ENCODE results near the gene C20orf144.

Gene C20orf144

DNA sequence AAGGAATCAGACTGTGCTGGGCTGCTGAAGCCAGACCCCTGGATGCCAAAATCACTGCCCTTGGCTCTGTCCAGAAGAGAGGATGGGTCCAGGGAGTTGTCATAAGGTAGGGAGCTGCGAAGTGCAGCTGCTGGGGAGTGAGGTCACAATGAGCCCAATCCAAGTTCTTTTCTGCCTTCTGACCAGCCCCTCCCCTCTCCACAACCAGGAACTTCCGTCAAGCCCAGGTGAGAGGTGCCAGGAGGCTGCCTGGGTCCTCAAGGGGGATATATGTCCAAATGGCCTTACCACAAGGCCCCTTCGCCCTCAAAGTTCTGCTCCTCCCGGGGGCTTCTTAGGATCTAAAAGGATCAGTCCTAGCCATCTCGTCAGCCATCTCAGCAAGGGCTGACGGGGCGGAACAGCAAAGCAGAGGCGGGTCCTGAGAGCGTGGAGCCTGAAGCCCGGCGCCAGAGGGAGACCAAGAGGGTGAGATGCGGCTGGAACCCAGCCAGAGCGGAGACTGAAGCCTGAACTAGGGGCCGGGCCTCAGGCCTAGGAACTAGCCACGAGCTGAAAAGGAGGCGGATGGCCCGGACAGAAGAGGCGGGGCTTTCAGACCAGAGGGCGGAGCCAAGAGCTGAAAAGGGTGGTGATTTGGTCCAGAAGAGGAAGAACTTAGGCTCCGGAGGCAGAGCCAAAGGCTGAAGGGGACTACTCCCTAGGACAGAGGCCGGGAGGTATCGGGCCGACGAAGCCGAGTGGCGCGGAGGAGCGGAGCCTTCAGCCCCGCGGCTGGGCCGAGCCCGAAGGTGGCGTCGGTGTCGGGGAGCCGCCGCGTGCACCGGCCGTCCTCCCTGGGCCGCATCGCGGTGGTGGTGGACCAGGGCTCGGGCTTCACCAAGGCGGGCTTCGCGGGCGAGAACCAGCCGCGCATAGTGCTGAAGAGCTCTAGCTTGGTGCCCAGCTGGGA, 4.4 kb downstream of the C20orf144 start, which contains the start of gene ACTL10:
TSS of gene ACTL10 (plus strand) at position 651 of the 952 bp plus-strand sequence. CDS start 555 bp downstream, outside the sequence.
- peak; percentile 96 for DNase-seq

DNA sequence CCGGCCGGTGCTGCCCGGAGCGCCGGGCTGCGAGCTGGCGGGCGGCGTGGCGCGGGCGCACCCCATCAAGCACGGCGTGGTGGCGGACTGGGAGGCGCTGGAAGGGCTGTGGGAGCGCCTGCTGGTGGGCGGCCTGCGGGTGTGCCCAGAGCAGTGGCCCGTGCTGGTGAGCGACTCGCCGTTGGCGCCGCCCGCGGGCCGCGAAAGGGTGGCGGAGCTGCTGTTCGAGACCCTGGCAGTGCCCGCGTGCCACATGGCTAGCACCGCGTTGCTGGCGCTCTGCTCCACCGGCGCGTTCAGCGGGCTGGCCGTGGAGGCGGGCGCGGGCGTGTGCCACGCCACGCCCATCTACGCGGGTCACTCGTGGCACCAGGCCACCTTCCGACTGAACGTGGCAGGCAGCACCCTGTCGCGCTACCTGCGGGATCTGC, 5.1 kb downstream of the C20orf144 start:
- DNase-seq, result no peak

DNA sequence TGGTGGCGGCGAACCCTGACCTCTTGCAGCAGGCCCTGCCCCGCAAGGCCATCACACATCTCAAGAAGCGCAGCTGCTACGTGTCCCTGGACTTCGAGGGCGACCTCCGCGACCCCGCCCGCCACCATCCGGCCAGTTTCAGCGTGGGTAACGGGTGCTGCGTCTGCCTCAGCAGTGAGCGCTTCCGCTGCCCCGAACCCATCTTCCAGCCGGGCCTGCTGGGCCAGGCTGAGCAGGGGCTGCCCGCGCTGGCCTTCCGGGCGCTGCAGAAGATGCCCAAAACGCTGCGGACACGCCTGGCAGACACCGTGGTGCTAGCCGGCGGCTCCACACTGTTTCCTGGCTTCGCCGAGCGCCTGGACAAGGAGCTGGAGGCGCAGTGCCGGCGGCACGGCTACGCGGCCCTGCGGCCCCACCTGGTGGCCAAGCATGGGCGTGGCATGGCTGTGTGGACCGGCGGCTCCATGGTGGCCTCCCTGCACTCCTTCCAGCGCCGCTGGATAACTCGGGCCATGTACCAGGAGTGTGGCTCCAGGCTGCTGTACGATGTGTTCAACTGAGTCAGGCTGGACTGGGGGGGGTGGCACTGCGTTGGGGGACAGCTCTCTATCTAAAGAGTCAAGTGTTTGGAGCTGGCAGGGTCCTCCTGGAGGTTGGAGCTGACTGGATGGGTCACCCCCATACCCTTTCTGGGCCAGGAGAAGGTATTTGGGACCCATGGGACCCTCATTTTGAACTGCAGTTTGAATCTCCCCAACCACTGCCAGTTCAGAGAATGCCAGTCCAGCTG, 5.7 kb downstream of the C20orf144 start:
- peak; percentile 65 for DNase-seq

DNA sequence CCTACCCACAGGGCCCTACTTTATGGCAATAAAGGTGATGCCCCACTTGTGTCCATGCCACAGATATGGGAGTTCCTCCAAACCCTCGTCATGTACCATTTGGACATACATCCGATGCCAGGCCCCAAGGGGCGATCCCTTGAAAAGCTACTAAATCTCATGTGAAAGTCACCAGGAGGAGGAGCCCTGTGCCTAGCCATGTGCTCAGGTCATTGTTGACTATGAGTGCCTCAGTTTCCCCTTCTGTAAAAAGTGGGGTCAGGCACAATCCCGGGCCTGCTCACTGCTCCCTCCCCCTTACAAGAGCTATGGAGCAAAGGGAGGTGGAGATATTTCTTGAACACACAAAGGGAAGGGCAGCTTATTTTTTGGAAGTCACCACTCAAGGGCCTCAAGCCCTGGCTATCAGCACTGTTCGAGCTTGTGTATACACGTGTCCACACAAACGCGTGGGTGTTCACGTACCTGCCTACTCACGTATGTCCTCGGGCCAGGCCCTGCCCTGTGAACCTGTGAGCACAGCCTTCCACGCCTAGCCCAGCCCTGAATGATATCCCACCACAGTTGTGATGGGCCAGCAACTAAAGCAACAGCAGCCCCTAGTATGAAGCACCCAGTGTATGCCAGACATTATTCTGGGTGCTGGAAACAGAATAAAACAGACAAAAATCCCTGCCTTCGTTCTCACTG, 6.5 kb downstream of the C20orf144 start:
- no peak for DNase-seq

DNA sequence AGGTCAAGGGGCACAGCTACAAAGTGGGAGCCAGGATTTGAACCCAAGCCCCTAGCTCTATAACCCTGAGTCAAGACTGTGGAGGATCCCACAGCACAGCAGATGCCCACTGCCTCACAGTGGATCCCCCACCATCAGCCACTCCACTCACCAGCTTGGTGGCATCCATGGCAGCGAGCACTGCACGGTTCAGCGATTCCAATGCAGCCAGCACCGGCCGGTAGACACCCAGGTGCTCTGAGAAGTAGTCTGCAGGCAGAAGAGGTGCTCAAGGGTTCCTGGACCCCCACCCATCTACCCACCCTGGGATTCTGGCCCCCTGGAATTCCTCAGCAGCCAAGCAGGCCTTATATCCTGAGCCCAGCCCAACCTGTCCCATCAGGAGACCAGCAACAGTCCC, 7.1 kb downstream of the C20orf144 start:
- no peak for DNase-seq

DNA sequence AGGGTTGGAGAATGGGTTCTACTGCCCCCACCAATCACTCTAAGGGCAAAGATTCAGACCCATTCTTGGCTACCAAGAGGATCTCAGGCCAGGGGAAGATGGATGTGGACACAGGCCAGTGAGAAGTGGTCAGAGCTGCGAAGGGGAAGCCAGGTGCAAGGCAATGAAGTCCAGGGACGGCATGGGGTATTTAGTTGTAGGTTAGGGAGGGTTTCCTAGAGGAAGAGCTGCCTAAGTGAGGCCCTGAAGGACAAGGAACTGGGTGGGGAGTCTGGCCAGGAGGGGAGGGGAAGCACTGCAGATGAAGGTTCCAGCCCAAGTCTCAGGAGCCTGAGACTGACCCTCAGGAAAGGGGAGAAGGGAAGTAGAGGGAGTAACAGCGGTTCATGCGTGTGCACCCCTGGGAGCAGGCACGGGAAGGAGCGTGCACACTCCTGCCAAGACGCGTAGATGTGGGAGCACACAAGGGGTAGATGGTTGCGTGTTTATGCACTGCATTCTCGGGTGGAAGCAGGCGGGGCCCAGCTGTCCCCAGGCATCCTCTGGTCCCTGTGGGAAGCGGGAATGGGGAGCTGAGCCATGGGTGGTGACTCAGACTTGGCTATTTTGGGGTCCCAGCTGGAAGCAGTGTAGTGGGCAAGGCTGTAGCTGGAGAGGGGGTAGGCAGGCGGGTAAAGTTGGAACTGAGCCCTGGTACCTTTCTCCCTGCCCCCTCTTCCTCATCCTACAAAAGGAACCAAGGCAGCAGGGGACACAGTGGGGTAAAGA, 7.9 kb downstream of the C20orf144 start:
- no peak for DNase-seq

DNA sequence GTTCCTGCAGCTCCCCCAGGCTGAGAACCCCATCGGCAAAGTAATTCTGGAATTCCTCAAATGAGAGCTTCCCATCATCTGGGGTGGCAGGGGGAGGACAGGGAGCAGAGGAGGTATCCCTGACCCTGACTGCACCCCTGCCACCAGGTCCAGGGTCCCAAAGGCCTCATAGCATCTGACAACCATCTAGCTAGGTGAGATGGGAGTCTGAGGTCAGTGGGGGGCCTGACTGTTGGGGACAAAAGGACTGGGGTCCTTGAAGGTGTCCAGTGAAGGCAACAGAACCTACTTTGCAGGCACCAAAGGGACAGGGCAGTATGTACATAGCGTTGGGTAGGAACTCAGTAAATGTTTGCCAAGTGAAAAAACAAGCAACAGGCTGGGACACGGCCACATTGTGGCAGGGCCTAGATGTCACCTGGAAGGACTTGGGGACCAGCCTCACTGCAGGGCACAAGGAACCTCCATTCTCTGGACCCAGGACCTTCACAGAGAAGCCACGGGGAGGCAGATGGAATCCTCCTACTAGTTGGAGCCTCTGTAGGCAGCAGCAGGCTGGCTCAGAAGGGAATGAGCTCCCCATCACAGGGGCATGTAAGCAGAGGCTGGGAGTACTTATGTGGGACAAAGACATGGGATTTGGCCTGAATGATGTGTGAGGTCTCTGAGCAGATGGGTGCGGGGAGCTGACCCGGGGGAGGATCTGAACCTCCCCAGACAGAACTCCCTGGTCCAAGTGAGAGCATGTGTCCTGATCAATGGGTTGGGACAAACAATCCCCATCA, 8.8 kb downstream of the C20orf144 start:
- no peak for DNase-seq

DNA sequence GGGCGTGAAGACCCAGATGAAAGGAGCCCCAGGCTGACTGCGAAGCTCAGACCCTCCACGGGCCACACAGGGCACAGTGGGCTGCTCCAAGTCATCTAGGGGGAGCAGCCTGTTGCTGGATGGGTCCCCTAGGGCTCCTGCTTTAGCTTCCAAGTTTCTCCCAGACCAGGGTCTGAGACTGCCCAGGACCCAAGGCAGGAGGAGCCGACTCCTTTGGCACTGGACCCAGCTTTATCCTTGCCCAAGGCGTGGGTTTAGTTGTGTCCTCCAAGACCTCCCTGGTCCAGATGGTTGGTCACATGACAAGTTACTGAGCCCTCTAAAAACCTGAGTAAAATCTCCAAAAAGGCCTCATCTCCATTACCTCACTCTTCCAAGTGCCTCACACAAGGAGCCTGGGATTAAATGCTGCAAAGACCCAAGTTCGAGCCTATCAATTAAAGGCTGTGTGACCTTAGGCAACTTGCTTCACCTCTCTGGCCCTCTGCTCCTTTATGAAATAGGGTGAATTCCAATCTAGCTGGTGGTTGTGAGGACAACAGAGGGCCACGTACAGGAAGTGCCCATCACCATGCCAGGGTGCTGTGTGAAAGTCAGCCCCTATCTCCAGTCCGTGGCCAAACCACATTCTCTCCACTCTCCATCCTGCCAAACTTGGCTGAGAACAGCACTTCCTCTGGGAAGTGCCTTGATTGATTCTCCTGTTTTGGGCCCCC, 9.6 kb downstream of the C20orf144 start:
- DNase-seq, result no peak

DNA sequence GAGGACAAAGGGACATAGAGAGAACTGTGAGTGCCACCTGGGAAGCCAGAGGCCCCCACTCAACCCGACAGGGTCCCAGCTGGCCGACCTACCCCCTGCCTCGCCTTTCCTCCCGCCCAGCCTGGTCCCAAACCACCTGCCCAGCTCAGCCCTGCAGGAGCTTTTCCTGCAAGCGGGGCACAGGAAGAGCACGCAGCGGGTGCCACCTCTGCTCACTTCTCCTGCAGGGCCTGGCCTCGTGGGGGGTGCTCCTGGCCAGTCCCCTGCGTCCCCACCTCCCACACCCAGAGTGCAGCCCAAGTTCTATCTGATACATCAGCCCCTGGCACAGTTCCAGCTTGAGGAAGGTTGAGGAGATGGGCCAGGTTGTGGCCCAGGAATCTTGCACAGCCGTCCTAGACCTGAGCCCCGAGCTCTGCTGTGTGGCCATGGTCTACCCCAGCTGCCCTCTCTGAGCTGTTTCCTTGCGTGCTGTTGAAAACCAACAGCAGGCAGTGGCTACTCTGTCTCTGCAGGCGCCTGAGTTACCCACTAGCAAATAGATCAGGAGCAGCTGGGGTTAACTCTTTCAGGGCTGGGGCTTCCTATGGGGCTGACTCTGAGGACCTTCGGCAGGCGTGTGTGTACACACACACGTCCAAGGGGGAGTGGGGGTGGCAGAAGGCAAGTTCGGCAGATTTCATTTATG, 10.4 kb downstream of the C20orf144 start:
- DNase-seq, result no peak

DNA sequence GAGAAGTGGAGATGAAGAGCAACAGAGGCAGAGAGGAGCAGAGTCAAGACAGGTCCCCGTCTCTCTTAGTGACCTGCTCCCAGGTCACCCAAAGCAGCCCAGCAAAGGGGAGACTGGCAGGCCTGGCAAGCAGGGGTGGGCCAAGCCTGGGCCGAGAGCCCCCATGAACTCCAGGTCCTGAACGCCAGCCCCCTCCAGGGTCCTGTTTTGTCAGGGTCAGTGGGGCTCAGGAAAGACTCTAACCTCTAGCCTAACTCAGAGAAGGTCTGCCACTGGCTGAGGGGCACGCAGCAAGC, 10.9 kb downstream of the C20orf144 start:
- DNase-seq, result no peak

DNA sequence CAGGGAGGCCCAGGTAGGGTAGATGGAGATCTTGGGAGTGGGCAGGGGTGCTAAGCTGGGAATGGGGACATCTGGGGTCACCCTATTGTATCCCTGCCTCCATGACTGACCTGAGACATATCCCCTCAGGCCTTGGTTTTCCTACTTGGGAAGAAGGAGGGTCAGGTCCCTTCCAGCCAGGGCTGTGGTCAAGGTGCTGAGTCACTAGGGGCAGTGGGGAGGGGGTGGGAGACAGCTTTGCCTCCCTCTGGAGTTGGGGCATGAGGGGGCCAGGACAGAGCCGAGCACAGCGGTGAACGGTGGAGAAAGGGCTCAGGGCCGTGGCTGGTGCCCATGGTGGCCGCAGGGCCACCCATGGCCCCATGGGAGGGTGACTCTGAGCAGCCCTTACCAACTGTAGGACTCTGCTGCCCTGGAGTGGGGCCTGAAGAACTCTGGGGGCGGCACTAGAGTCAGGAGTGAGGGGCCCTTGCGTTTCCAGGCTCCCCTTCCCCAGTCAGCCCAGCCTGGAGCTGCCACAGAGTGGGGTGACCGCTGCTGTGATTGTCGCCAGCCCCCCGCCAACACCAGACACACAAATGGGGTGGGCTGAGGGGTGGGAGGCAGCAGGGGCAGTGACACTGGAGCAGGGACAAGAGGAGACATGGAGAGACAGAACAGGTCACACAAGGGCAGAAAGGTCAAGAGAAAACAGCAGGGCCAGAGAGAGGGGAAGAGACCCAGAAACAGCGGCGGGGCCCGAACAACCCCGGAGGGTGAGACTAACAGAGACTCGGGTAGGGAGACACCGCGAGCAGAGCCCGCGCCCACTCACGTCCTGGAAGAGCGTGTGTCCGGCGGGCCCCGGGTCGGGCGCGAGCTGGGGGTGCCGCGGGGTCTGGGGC, 11.5 kb downstream of the C20orf144 start:
- DNase-seq, result no peak

DNA sequence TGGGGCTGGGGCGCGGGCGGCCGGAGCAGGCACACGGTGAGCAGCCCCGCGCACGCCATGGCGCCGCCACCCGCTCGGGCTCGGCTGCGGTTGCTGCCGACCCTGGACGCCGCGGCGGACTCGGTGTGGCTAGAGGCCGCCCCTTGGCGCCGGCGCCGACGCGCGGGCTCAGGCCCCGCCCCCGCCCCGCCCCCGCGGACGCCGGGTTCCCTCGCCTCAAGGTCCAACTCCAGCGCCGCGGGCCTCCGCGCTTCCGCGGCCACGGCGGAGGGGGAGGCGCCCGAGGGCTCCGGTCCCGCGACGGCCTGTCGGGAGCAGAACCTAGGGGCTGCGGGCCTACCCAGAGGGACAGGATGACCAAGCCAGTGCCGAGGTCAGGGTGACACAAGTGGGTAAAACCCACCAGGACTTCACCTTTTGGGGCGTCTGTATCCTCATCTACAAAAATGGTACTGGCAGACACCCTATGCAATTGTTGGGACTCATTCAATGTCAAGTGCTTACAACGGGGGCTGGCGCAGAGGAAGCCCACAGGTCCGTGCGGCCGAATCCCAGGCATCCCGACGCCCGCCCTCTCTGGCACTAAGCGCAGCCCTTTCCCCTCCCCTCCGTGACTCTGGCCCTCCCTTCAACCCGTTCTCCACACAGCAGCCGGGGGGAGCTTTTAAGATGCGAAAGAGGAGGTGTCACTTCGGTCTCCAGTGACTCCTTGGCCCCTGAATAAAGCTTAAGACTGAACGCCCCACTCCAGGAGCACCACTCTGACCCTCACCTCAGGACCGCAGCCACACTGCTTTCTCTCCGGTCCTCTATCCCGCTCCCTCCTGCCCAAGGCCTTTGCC, 12.4 kb downstream of the C20orf144 start, which contains the start of gene NECAB3:
TSS of gene NECAB3 (minus strand) at position 135 of the 842 bp plus-strand sequence. CDS start at position 59, 76 bp downstream.
- peak; percentile 30 for DNase-seq

DNA sequence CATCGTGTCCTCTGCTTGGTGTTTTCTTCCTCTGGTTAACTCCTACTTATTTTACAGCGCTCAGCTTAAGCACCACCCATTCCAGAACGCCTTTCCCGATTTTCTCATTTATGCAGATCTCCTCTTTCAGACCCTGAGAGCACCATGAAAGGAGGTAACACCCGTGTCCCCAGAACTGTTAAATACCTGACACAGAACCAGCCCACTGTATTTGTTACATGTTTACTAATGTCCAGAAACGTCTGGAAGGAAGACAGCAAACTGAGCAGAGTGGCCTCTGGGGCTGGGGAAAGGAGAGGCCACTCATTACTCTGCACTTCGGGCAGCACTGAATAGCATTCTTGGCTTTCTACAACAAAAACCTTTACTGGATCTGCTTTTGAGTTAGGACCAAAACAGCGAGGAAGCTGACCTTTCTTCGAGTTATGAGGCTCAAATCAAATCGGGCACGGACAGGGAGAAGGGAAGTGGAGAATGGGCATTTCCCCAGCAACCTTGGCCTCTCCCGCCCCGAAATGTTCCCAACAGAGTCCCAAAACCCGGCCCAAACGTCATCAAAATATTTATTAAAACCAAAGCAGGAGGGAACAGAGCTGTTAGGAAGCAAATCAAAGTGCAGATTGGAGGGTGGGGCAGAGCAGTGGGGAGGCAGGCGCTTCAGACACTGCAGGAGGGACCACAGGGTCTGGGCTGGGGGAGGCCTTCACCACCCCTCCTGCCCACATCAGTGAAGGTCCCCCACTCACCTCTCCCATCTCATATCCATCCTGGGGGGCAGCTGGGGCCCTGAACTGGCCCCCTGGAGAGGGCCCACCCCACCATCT, 13.2 kb downstream of the C20orf144 start:
- no peak for DNase-seq

DNA sequence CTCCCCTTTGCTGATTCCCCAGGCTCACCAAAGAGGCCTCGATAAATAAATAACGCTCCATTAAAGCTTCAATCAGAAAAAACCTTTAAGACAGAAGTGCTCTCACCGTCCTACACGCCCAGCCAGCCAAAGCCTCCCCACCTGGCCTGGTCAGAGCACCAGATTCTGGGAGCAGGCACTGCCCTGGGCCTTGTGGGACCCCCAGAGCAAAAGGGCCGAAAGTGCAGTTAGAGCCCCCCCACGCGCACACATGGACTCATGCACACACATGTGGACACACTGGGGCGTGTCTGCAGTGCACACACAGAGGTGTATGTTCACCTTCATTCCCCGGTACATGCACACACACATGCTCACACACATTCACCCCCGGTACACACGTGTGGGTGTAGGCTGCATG, 14.0 kb downstream of the C20orf144 start:
- DNase-seq, result no peak

DNA sequence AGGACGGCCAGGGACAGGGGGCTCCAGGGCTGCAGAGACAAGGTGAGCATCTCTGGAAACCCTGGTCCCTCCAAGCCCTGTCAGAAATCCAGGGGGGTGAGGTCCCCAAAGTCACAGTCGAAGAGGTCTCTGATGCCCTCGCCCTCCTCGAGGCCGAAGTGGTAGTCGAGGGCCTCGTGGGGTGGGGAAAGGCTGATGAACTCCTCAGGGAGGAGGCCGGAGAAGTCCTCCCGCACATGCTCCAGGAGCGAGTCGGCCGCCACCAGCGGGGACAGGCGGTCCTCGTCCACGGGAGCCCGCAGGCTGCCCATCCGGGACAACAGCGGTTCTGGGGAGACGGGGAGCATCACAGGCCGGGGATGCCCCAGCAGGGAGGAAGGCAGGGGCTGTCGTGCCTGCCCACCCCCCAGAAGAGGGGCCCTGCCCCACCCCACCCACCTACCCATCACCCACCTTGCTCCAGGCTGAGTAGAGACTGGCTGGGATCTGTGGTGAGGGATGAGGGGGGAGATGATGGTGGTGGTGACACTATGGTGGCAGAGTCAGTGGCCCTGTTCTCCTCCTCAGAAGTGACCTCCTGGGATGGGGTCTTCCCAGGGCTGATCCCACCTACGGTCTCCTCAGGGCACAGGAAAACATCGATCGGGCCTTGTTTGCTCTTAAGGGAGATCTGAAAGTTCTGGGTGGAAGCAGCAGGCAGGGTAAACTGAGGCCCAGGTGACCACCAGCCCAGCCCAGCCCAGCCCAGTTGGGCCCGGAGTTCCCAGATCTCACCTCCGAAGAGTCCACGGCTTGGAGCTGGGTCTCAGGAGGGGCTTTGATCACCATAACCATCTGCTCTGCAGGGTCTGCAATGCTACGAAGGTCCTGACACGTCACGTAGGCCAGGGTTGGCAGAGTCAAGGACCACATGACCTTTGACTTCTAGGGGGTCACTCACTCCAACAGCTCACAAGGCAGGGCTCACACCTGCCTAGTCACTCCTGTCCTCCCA, 14.8 kb downstream of the C20orf144 start:
- DNase-seq, result no peak
